ENCODE data around the gene PCDHGA5. TPM values are rescaled to one million over a fixed set of nuclear protein-coding genes. Genes with fewer than 3 reads are reported as not detected.
"Not testable (repeated sequence)": the region's sequence is repeated elsewhere in the genome, so short reads cannot be mapped to it uniquely, and the experiment has no call there.

PCDHGA5 gene
- total RNA-seq, 4 donors from 2014 or later = 2.5 to 4.1 (median 3.4) TPM; not detected in 1

DNA sequence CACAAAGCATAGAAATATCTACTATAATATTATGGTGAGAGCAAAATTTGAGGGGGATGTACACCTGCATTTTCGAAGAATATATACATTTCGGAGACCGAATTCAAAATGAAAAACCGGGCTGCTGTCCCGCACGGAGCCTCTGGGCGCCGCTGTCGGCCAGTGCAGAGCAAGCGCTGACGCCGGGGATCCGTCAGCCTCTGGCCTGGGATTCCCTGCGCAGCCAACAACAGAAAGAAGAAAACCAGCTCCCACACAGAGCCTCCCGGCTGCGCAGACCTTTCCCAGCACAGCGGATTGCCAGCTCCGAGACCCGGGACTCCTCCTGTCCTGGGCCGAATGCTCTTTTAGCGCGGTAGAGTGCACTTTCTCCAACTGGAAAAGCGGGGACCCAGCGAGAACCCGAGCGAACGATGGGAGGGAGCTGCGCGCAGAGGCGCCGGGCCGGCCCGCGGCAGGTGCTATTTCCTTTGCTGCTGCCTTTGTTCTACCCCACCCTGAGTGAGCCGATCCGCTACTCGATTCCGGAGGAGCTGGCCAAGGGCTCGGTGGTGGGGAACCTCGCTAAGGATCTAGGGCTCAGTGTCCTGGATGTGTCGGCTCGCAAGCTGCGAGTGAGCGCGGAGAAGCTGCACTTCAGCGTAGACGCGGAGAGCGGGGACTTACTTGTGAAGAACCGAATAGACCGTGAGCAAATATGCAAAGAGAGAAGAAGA is 44.0 kb downstream of the PCDHGA5 start, which contains the start of gene PCDHGB6:
TSS of gene PCDHGB6 (plus strand) at position 232 of the 716 bp plus-strand sequence. CDS start at position 414, 182 bp downstream.
- TF ChIP-seq, protein P1, sequence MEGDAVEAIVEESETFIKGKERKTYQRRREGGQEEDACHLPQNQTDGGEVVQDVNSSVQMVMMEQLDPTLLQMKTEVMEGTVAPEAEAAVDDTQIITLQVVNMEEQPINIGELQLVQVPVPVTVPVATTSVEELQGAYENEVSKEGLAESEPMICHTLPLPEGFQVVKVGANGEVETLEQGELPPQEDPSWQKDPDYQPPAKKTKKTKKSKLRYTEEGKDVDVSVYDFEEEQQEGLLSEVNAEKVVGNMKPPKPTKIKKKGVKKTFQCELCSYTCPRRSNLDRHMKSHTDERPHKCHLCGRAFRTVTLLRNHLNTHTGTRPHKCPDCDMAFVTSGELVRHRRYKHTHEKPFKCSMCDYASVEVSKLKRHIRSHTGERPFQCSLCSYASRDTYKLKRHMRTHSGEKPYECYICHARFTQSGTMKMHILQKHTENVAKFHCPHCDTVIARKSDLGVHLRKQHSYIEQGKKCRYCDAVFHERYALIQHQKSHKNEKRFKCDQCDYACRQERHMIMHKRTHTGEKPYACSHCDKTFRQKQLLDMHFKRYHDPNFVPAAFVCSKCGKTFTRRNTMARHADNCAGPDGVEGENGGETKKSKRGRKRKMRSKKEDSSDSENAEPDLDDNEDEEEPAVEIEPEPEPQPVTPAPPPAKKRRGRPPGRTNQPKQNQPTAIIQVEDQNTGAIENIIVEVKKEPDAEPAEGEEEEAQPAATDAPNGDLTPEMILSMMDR (IDR thresholded peaks at IDR 0.05) = peak; percentile 32 to 42 (median 39)
- H3K27me3 ChIP-seq = peaks cover 29% of the 10 kb centered on the region
- intact Hi-C loops (cut with DNase I; ENCODE audit: low total_unique reads) = loop anchor here (10.0 kb wide), 1 partner anchor 117 kb away; no protein-coding TSS in a partner anchor
- peak; percentile 26 for DNase-seq
- in situ Hi-C loops (cut with MboI; ENCODE audit: low pct_ligation_motif_present in 1 of 4, low pct_unique_long_range_greater_than_20kb in 1 of 4, low sequenced_read_pairs in 3 of 4) = loop anchor here in 1 of 4 donors (10.0 kb wide), 1 partner anchor 157 kb away; no protein-coding TSS in a partner anchor
- WGBS, 2 donors (ENCODE audit: low coverage in 1 of 2) = 21 to 45% methylated on average over 9 to 51 of the region's 51 CpGs
- not testable (repeated sequence) for H3K36me3 ChIP-seq, H3K4me1 ChIP-seq, H3K27ac ChIP-seq
- peaks cover 56 to 96% of the 10 kb centered on the region in 2 donors for H3K9me3 ChIP-seq
- H3K4me3 ChIP-seq = peak within 1 kb of the TSS in 1 of 4 donors; percentile 37

DNA sequence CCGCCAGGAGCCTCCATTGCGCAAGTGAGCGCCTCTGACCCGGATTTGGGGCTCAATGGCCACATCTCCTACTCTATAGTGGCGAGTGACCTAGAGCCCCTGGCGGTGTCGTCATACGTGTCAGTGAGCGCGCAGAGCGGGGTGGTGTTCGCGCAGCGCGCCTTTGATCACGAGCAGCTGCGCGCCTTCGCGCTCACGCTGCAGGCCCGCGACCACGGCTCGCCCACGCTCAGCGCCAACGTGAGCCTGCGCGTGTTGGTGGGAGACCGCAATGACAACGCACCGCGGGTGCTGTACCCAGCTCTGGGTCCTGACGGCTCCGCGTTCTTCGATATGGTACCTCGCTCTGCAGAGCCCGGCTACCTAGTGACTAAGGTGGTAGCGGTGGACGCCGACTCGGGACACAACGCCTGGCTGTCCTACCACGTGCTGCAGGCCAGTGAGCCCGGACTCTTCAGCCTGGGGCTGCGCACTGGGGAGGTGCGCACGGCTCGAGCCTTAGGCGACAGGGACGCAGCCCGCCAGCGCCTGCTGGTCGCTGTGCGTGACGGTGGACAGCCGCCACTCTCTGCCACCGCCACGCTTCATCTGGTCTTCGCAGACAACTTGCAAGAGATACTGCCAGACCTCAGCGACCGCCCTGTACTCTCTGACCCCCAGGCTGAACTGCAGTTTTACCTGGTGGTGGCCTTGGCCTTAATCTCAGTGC is 45.8 kb downstream of the PCDHGA5 start:
- no peaks in the 10 kb centered on the region for H3K4me1 ChIP-seq
- H3K9me3 ChIP-seq = peaks cover 50 to 94% of the 10 kb centered on the region in 2 donors
- no peaks in the 10 kb centered on the region for H3K36me3 ChIP-seq
- no peak overlapping the region for H3K4me3 ChIP-seq
- no peak for DNase-seq
- TF ChIP-seq, protein P1 (IDR thresholded peaks at IDR 0.05) = no peak
- TF ChIP-seq EP300 (IDR thresholded peaks at IDR 0.05; ENCODE audit: low read depth) (no peak), POLR2AphosphoS5 (IDR thresholded peaks at IDR 0.05) (no peak), POLR2A (IDR thresholded peaks at IDR 0.05) (no peak)
- 42 to 66% methylated on average over 4 to 51 of the region's 64 CpGs for WGBS, 2 donors (ENCODE audit: low coverage in 1 of 2)
- intact Hi-C loops (cut with DNase I; ENCODE audit: low total_unique reads) (loop anchor here (10.0 kb wide), 2 partner anchors 115 to 155 kb away; no protein-coding TSS in a partner anchor), in situ Hi-C loops (cut with MboI; ENCODE audit: low pct_ligation_motif_present in 1 of 4, low pct_unique_long_range_greater_than_20kb in 1 of 4, low sequenced_read_pairs in 3 of 4) (loop anchor here in 2 of 4 donors (10.0 kb wide), 2 partner anchors 145 to 155 kb away; no protein-coding TSS in a partner anchor)
- no peak overlapping the region for H3K27ac ChIP-seq
- peaks cover 23% of the 10 kb centered on the region for H3K27me3 ChIP-seq

DNA sequence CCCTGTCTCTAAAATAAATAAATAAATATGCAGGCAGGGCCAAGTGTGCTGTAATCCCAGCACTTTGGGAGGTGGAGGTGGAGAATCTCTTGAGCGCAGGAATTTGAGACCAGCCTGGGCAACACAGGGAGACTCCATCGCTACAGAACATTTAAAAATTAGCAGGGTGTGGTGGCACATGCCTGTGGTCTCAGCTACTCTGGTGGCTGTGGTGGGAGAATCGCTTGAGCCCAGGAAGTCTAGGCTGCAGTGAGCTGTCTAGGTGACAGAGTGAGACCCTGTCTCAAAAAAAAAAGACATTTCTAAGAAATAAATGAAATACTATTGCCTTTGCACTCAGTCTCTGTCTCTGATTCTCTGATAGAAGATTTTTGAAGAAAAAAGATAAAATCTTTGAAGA is 47.6 kb downstream of the PCDHGA5 start:
- TF ChIP-seq POLR2AphosphoS5 (IDR thresholded peaks at IDR 0.05) (no peak), POLR2A (IDR thresholded peaks at IDR 0.05) (no peak), EP300 (IDR thresholded peaks at IDR 0.05; ENCODE audit: low read depth) (no peak)
- TF ChIP-seq, protein P1 (IDR thresholded peaks at IDR 0.05) = no peak
- no peak for DNase-seq
- no peak overlapping the region for H3K27ac ChIP-seq
- no peaks in the 10 kb centered on the region for H3K36me3 ChIP-seq
- peaks cover 49 to 92% of the 10 kb centered on the region in 2 donors for H3K9me3 ChIP-seq
- in situ Hi-C loops (cut with MboI; ENCODE audit: low pct_ligation_motif_present in 1 of 4, low pct_unique_long_range_greater_than_20kb in 1 of 4, low sequenced_read_pairs in 3 of 4) (loop anchor here in 1 of 4 donors (10.0 kb wide), 1 partner anchor 143 kb away; no protein-coding TSS in a partner anchor), intact Hi-C loops (cut with DNase I; ENCODE audit: low total_unique reads) (loop anchor here (10.0 kb wide), 1 partner anchor 153 kb away; no protein-coding TSS in a partner anchor)
- H3K4me3 ChIP-seq = no peak overlapping the region
- H3K4me1 ChIP-seq = no peaks in the 10 kb centered on the region
- WGBS, 2 donors (ENCODE audit: low coverage in 1 of 2) = 62 to 76% methylated on average over 3 of the region's 3 CpGs
- H3K27me3 ChIP-seq = peaks cover 19% of the 10 kb centered on the region

Data from transverse colon (tissue), 4 donors.